KMS-11 (cell line): Measurements from ENCODE around the gene NUDT22.

Source experiments
- H2AFZ ChIP-seq: fragments of 200-600 bp; sonication (generic); 2 replicates; pipeline ENCODE4 v1.6.1; 2016; ENCODE audit warnings: antibody characterized with exemption, mixed run types, low read depth
- H3K27ac ChIP-seq: fragments of 200-600 bp; sonication (generic); 2 replicates; pipeline ENCODE4 v1.6.1; 2016; ENCODE audit warnings: mild to moderate bottlenecking, mixed run types
- H3K27me3 ChIP-seq: fragments of 200-600 bp; sonication (generic); 2 replicates; pipeline ENCODE4 v1.6.1; 2017; ENCODE audit warnings: mild to moderate bottlenecking, low read depth, mixed run types, moderate library complexity; ENCODE audit not compliant: insufficient read depth
- H3K36me3 ChIP-seq: fragments of 200-600 bp; sonication (generic); 2 replicates; pipeline ENCODE4 v1.6.1; 2017; ENCODE audit warnings: mild to moderate bottlenecking, mixed run types; ENCODE audit not compliant: insufficient read depth
- H3K4me1 ChIP-seq: fragments of 200-600 bp; sonication (generic); 2 replicates; pipeline ENCODE4 v1.6.1; 2016; ENCODE audit warnings: mild to moderate bottlenecking, low read depth, mixed run types; ENCODE audit not compliant: poor library complexity, severe bottlenecking
- H3K4me2 ChIP-seq: fragments of 200-600 bp; sonication (generic); 2 replicates; pipeline ENCODE4 v1.7.0; 2016; ENCODE audit warnings: mild to moderate bottlenecking, mixed run types
- H3K4me3 ChIP-seq: fragments of 200-600 bp; sonication (generic); IDR thresholded peaks from 2 replicates; pipeline ENCODE4 v1.6.1; 2017; ENCODE audit warnings: low read depth, low read length, mixed read lengths; ENCODE audit not compliant: insufficient read depth
- H3K79me2 ChIP-seq: fragments of 200-600 bp; sonication (generic); 2 replicates; pipeline ENCODE4 v1.6.1; 2016; ENCODE audit warnings: low read depth, mixed run types; ENCODE audit not compliant: insufficient read depth
- H3K9ac ChIP-seq: fragments of 200-600 bp; sonication (generic); 2 replicates; pipeline ENCODE4 v1.6.1; 2016; ENCODE audit warnings: mild to moderate bottlenecking, mixed run types
- H4K20me1 ChIP-seq: fragments of 200-600 bp; sonication (generic); 2 replicates; pipeline ENCODE4 v1.6.1; 2016; ENCODE audit warnings: mild to moderate bottlenecking, mixed run types; ENCODE audit not compliant: insufficient read depth
- CTCF ChIP-seq: fragments of 200-600 bp; sonication (generic); conservative IDR thresholded peaks from 2 replicates; pipeline ENCODE4 v1.6.1; 2017; ENCODE audit warnings: low read depth, mild to moderate bottlenecking, antibody characterized with exemption, low read length, moderate library complexity, mixed read lengths

Gene NUDT22

GRCh38 chr11:64198511-64198910 lies 27.6 kb upstream of the NUDT22 start:
- Histone ChIP-seq H3K36me3 (peaks cover 61% of the 10 kb centered on the region; the same call in 1 of the 2 replicates), H3K79me2 (peaks cover 19% of the 10 kb centered on the region), H4K20me1 (no peaks in the 10 kb centered on the region), H3K27ac (no peak overlapping the region), H3K4me3 (no peak overlapping the region), H2AFZ (no peak overlapping the region), H3K4me1 (peaks cover 11% of the 10 kb centered on the region), H3K4me2 (no peak overlapping the region), H3K9ac (no peak overlapping the region), H3K27me3 (no peaks in the 10 kb centered on the region)
- TF ChIP-seq CTCF, result no peak

DNA sequence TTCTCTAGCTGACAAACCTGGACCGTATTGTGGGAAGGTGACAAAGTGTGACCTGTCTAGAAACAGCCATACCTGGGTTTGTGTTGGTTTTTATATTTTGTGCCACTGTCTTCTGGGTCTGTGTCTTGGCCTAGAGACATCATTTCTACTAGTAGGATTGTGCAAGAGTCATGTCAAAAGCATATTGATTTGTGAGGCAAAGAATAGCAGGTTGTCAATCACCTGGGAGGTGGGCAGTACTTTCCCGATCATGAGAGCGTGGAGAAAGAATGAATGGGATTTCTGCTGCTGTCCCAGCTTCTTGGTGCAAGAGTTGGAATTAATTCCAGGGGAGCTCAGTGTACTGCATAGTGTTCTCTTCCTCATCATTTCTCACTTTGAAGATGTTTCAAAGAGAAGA lies 24.5 kb upstream of the NUDT22 start:
- no peak overlapping the region for H2AFZ ChIP-seq
- H3K4me3 ChIP-seq, result no peak overlapping the region
- no peaks in the 10 kb centered on the region for H3K27me3 ChIP-seq
- H3K79me2 ChIP-seq, result peaks cover 8% of the 10 kb centered on the region; the same call in 1 of the 2 replicates
- no peak overlapping the region for H3K4me2 ChIP-seq
- H3K9ac ChIP-seq, result no peak overlapping the region
- 0 out of 2 replicates have a peak, but pooled peaks cover 6% of the 10 kb centered on the region for H4K20me1 ChIP-seq
- no peak for TF ChIP-seq CTCF
- no peak overlapping the region; the same call in 1 of the 2 replicates for H3K27ac ChIP-seq
- peaks cover 37% of the 10 kb centered on the region; the same call in 1 of the 2 replicates for H3K36me3 ChIP-seq
- peaks cover 34% of the 10 kb centered on the region for H3K4me1 ChIP-seq

DNA sequence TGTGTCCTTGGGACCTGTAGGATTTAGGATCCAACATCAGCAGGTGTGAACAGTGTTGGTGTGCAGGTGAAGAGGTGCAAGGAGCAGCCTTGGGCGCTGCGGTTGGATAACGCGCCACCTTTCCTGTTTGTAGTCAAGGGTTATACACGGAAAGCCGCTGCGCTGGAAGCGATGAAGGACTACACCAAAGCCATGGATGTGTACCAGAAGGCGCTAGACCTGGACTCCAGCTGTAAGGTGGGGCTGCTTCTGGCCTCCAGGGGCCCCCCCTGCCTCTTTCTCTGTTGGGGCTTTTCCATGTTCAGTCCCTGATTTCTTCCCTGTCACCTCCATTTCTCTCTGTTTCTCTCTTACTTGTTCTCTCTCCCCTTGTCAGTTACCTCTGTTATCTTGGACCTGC lies 23.1 kb upstream of the NUDT22 start:
- no peak overlapping the region for H3K9ac ChIP-seq
- no peak overlapping the region for H3K4me3 ChIP-seq
- H4K20me1 ChIP-seq, result 0 out of 2 replicates have a peak, but pooled peaks cover 6% of the 10 kb centered on the region
- TF ChIP-seq CTCF, result no peak
- peaks cover 8% of the 10 kb centered on the region; the same call in 1 of the 2 replicates for H3K79me2 ChIP-seq
- no peak overlapping the region for H2AFZ ChIP-seq
- H3K27me3 ChIP-seq, result no peaks in the 10 kb centered on the region
- H3K36me3 ChIP-seq, result peaks cover 29% of the 10 kb centered on the region; the same call in 1 of the 2 replicates
- H3K4me2 ChIP-seq, result no peak overlapping the region
- peaks cover 38% of the 10 kb centered on the region for H3K4me1 ChIP-seq
- no peak overlapping the region for H3K27ac ChIP-seq

- H3K27ac ChIP-seq, result no peak overlapping the region
Measured at GRCh38 chr11:64203421-64204079, 22.5 kb upstream of the NUDT22 start.

More at GRCh38 chr11:64203421-64204079, 22.5 kb upstream of the NUDT22 start:
- H3K79me2 ChIP-seq, result peaks cover 8% of the 10 kb centered on the region; the same call in 1 of the 2 replicates
- H3K4me2 ChIP-seq, result no peak overlapping the region; the same call in 1 of the 2 replicates
- H2AFZ ChIP-seq, result no peak overlapping the region
- H3K4me1 ChIP-seq, result peaks cover 40% of the 10 kb centered on the region
- peaks cover 23% of the 10 kb centered on the region; the same call in 1 of the 2 replicates for H3K36me3 ChIP-seq
- H3K4me3 ChIP-seq, result no peak overlapping the region
- H4K20me1 ChIP-seq, result 0 out of 2 replicates have a peak, but pooled peaks cover 6% of the 10 kb centered on the region
- H3K9ac ChIP-seq, result no peak overlapping the region
- TF ChIP-seq CTCF, result no peak
- H3K27me3 ChIP-seq, result no peaks in the 10 kb centered on the region
